GM12878 (cell line): ENCODE measurements around the gene VPS13C. TPM values are rescaled to one million over a fixed set of nuclear protein-coding genes. Genes with fewer than 3 reads are reported as not detected.

ENCODE experiments used
- ATAC-seq: fragments of 200-7000 bp; cut with Tn5 transposase; 3 replicates; pipeline ENCODE4 v1.9.1; 2020; ENCODE audit warnings: mild to moderate bottlenecking, moderate library complexity
- BruUV-seq: library from RNA; stranded (reverse); fragments of 400-500 nt; replicated peaks from 2 replicates; lab custom pipeline; 2021; lab: Mats Ljungman, UMichigan
- CTCF ChIA-PET: fragments of 300-600 bp; sonication (Branson Sonifier 250); formaldehyde crosslinking; extraction: SDS; loops from one replicate; lab custom pipeline; 2021; ENCODE audit warnings: inconsistent platforms; lab: Yijun Ruan, JAX
- POLR2A ChIA-PET: fragments of 350-600 bp; formaldehyde crosslinking; extraction: SDS; loops from one replicate; lab custom pipeline; 2021; ENCODE audit warnings: inconsistent platforms; lab: Charles Lee
- RAD21 ChIA-PET: fragments of 300-600 bp; sonication (Branson Sonifier 250); formaldehyde crosslinking; loops from one replicate; lab custom pipeline; 2023; ENCODE audit warnings: antibody characterized with exemption; ENCODE audit not compliant: unreplicated experiment; lab: Charles Lee
- SMC1A ChIA-PET: fragments of 300-600 bp; sonication (Branson Sonifier 250); formaldehyde crosslinking; loops from one replicate; lab custom pipeline; 2023; ENCODE audit not compliant: unreplicated experiment, uncharacterized antibody; lab: Charles Lee
- DNase-seq: peaks from one replicate; pipeline ENCODE4 v3.0.0-alpha.2; 2011; ENCODE audit warnings: low read depth, low spot score
- FAIRE-seq: peaks from 3 replicates; lab custom pipeline; 2011; peaks lifted over from hg19 to GRCh38; lab: Jason Lieb, UNC
- H2AFZ ChIP-seq: 2 replicates; pipeline ENCODE4 v1.6.0; 2011; ENCODE audit warnings: low read depth, low read length, control low read depth; ENCODE audit not compliant: control insufficient read depth
- H3K27ac ChIP-seq: 2 replicates; pipeline ENCODE4 v1.5.1; 2011; ENCODE audit warnings: control low read depth; ENCODE audit not compliant: control insufficient read depth, insufficient read depth
- H3K27me3 ChIP-seq, 2 experiments: replicated peaks in 1 of 2; 2 replicates each; pipeline versions ENCODE4 v1.6.0 to v1.6.1; 2011; ENCODE audit warnings: low read length in 1 of 2; ENCODE audit not compliant: control insufficient read depth in 2 of 2, insufficient read depth in 2 of 2
- H3K36me3 ChIP-seq, 2 experiments: 2 replicates each; pipeline ENCODE4 v1.5.1; 2011; ENCODE audit warnings: low read length in 1 of 2; ENCODE audit not compliant: control insufficient read depth in 2 of 2, insufficient read depth in 2 of 2
- H3K4me1 ChIP-seq: 2 replicates; pipeline ENCODE4 v1.6.1; 2011; ENCODE audit warnings: mild to moderate bottlenecking, low read length, moderate library complexity, mixed read lengths; ENCODE audit not compliant: control insufficient read depth, insufficient read depth
- H3K4me2 ChIP-seq: 2 replicates; pipeline ENCODE4 v1.6.0; 2011; ENCODE audit warnings: control low read depth; ENCODE audit not compliant: control insufficient read depth, insufficient read depth
- H3K4me3 ChIP-seq: fragments of 200-600 bp; sonication (generic); 2 replicates; pipeline ENCODE4 v1.5.1; 2016
- H3K79me2 ChIP-seq: 2 replicates; pipeline ENCODE4 v1.6.0; 2011; ENCODE audit warnings: low read length; ENCODE audit not compliant: control insufficient read depth, insufficient read depth
- H3K9ac ChIP-seq: 2 replicates; pipeline ENCODE4 v1.8.0; 2011; ENCODE audit warnings: low read length, control low read depth, mixed read lengths; ENCODE audit not compliant: control insufficient read depth, insufficient read depth
- H3K9me3 ChIP-seq: replicated peaks from 3 replicates; pipeline ENCODE4 v1.5.1; 2011; ENCODE audit warnings: mild to moderate bottlenecking, low read length; ENCODE audit not compliant: control insufficient read depth, insufficient read depth
- H4K20me1 ChIP-seq: 2 replicates; pipeline ENCODE4 v1.6.0; 2011; ENCODE audit not compliant: control insufficient read depth, insufficient read depth
- KDM1A ChIP-seq: fragments of 200-600 bp; sonication (generic); IDR thresholded peaks from 2 replicates; pipeline ENCODE4 v1.6.1; 2016; ENCODE audit warnings: borderline replicate concordance
- PBX3 ChIP-seq: IDR thresholded peaks from 2 replicates; pipeline ENCODE4 v1.6.1; 2011; ENCODE audit warnings: mild to moderate bottlenecking, low read depth, low read length, moderate library complexity; ENCODE audit not compliant: insufficient replicate concordance
- RB1 ChIP-seq: fragments of 450-650 bp; formaldehyde crosslinking; IDR thresholded peaks from 2 replicates; pipeline ENCODE4 v1.6.1; 2017; ENCODE audit warnings: mild to moderate bottlenecking, borderline replicate concordance
- RELB ChIP-seq: fragments of 450-650 bp; IDR thresholded peaks from 2 replicates; pipeline ENCODE4 v1.6.1; 2017; ENCODE audit warnings: low read depth, mild to moderate bottlenecking, moderate library complexity
- REST ChIP-seq: IDR thresholded peaks from 2 replicates; pipeline ENCODE4 v1.6.1; 2012; ENCODE audit warnings: mild to moderate bottlenecking, low read depth, low read length
- RUNX3 ChIP-seq: IDR thresholded peaks from 2 replicates; pipeline ENCODE4 v1.6.1; 2012; ENCODE audit warnings: low read length, inconsistent platforms
- SP1 ChIP-seq: IDR thresholded peaks from one replicate; pipeline ENCODE4 v1.6.1; 2011; ENCODE audit warnings: low read depth, low read length
- STAT1 ChIP-seq: fragments of 450-650 bp; conservative IDR thresholded peaks from 2 replicates; pipeline ENCODE4 v1.6.1; 2014; ENCODE audit warnings: antibody characterized with exemption, mild to moderate bottlenecking
- WGBS: methylation state at CpG from one replicate; pipeline ENCODE4 v1.1.6; 2016; ENCODE audit warnings: low lambda C conversion rate; ENCODE audit not compliant: insufficient replicate concordance, insufficient coverage; ENCODE audit errors: missing lambda C conversion rate; 5-methylcytosine and 5-hydroxymethylcytosine counted together
- in situ Hi-C: fragments of 300-500 bp; cut with MboI; formaldehyde crosslinking; loops from 9 replicates; pipeline ENCODE4 v1.14.3; 2018; ENCODE audit warnings: mixed read lengths
- intact Hi-C: fragments of 100-400 bp; cut with micrococcal nuclease; formaldehyde crosslinking; loops from one replicate; pipeline ENCODE4 v1.14.2; 2022; ENCODE audit not compliant: unreplicated experiment
- polyA plus RNA-seq, 11 experiments: library from polyadenylated mRNA; depleted of rRNA in 4 of 11; unstranded in 6 of 11; stranded (reverse) in 5 of 11; fragments of >200 nt; fragmentation: Nextera tagmentation in 4 of 11; fragmentation: Illumina TruSeq in 1 of 11; extraction: Ambion mirVana in 4 of 11; extraction: Trizol in 1 of 11; gene quantifications; 1 replicate in 1 of 11; 2 replicates in 10 of 11; pipeline versions ENCODE4 v1.2.1 to v1.2.3, GENCODE V29; 2011 to 2016; ENCODE audit warnings: inconsistent platforms in 2 of 11, missing spikeins in 2 of 11, low read depth in 1 of 11
- total RNA-seq, 4 experiments: library from RNA; depleted of rRNA in 3 of 4; stranded (reverse); fragments of >200 nt in 3 of 4; fragmentation: Illumina TruSeq in 1 of 4; extraction: Trizol in 1 of 4; gene quantifications; 2 replicates each; pipeline versions ENCODE4 v1.2.1 to v1.2.3, GENCODE V29; 2013 to 2021

Gene VPS13C
- total and polyA plus RNA-seq, 10 of the 15 experiments (the other 5 are each of a cell fraction or from before 2014, with no cell fraction given), result 9.3 to 53.1 (median 31.8) TPM

- TF ChIP-seq KDM1A (no peak), PBX3 (no peak), STAT1 (no peak), REST (no peak), RELB (no peak), SP1 (no peak)
These were observed 34.1 kb upstream of the VPS13C start (continued) for GRCh38 chr15:62094388-62094787.

- no peak for DNase-seq
- POLR2A ChIA-PET, result no interaction called here
- BruUV-seq, result no TSS peak
- H3K4me3 ChIP-seq, result no peak overlapping the region
- RAD21 ChIA-PET, result no interaction called here
- no peak overlapping the region for H3K9ac ChIP-seq
- peaks cover 0 to 2% of the 10 kb centered on the region in 2 experiments; a peak in 1 of 4 replicates for H3K27me3 ChIP-seq
- no peaks in the 10 kb centered on the region for H3K9me3 ChIP-seq
- H3K79me2 ChIP-seq, result no peaks in the 10 kb centered on the region
- SMC1A ChIA-PET, result no interaction called here
- no peak for TF ChIP-seq KDM1A
- TF ChIP-seq RB1, result no peak
- TF ChIP-seq RUNX3, result no peak
- in situ Hi-C loops, result no loop called here
- FAIRE-seq, result no peak
- no peak overlapping the region for H3K27ac ChIP-seq
- H3K4me2 ChIP-seq, result no peak overlapping the region
- ATAC-seq, result no peak
- WGBS, result 25% methylated on average over 5 of the region's 5 CpGs
- H2AFZ ChIP-seq, result no peak overlapping the region
- H3K36me3 ChIP-seq, result no peaks in the 10 kb centered on the region
- no peaks in the 10 kb centered on the region for H3K4me1 ChIP-seq
- CTCF ChIA-PET, result no interaction called here
- intact Hi-C loops, result no loop called here
- H4K20me1 ChIP-seq, result no peaks in the 10 kb centered on the region
These were observed 33.6 kb upstream of the VPS13C start for GRCh38 chr15:62093809-62094208.
